Parathyroid adenoma (tissue), 2 donors: ENCODE measurements around the gene CACNA1S.

ENCODE experiments used
- H2AFZ ChIP-seq: fragments of 300-600 bp; sonication (generic); one replicate; pipeline ENCODE4 v1.7.0; 2017; ENCODE audit warnings: antibody characterized with exemption, mild to moderate bottlenecking
- H3K27ac ChIP-seq: fragments of 300-600 bp; sonication (generic); one replicate; pipeline ENCODE4 v1.7.0; 2017
- H3K27me3 ChIP-seq: fragments of 300-600 bp; sonication (generic); one replicate; pipeline ENCODE4 v1.7.0; 2017; ENCODE audit warnings: low read length; ENCODE audit not compliant: control insufficient read depth, insufficient read depth
- H3K36me3 ChIP-seq: fragments of 300-600 bp; sonication (generic); one replicate; pipeline ENCODE4 v1.7.0; 2017; ENCODE audit warnings: low read length; ENCODE audit not compliant: control insufficient read depth, insufficient read depth
- H3K4me1 ChIP-seq: fragments of 300-600 bp; sonication (generic); one replicate; pipeline ENCODE4 v1.7.0; 2017; ENCODE audit warnings: control low read depth
- H3K4me2 ChIP-seq: fragments of 300-600 bp; sonication (generic); one replicate; pipeline ENCODE4 v1.7.0; 2017; ENCODE audit warnings: low read length
- H3K4me3 ChIP-seq: fragments of 300-600 bp; sonication (generic); one replicate; pipeline ENCODE4 v1.7.0; 2017; ENCODE audit warnings: low read depth, low read length
- H3K79me2 ChIP-seq: fragments of 300-600 bp; sonication (generic); one replicate; pipeline ENCODE4 v1.7.0; 2017; ENCODE audit warnings: control low read depth
- H3K9ac ChIP-seq: fragments of 300-600 bp; sonication (generic); one replicate; pipeline ENCODE4 v1.7.0; 2017; ENCODE audit warnings: mild to moderate bottlenecking
- H3K9me3 ChIP-seq: fragments of 300-600 bp; sonication (generic); one replicate; pipeline ENCODE4 v1.7.0; 2017; ENCODE audit warnings: low read length; ENCODE audit not compliant: control insufficient read depth
- CTCF ChIP-seq: fragments of 300-600 bp; sonication (generic); IDR thresholded peaks from one replicate; pipeline ENCODE4 v1.7.0; 2017; ENCODE audit warnings: antibody characterized with exemption, mild to moderate bottlenecking
- donor health status: primary hyperparathyroidism.

Gene CACNA1S

GRCh38 chr1:201111672-201112071, 554 bp downstream of the CACNA1S start:
- H3K4me1 ChIP-seq, result no peaks in the 10 kb centered on the region
- H3K27ac ChIP-seq, result no peak overlapping the region
- no peak overlapping the region for H3K4me3 ChIP-seq
- no peak overlapping the region for H2AFZ ChIP-seq
- H3K4me2 ChIP-seq, result no peak overlapping the region
- H3K79me2 ChIP-seq, result no peaks in the 10 kb centered on the region
- H3K9me3 ChIP-seq, result no peaks in the 10 kb centered on the region
- no peak overlapping the region for H3K9ac ChIP-seq
- no peaks in the 10 kb centered on the region for H3K36me3 ChIP-seq
- TF ChIP-seq CTCF, result no peak
- H3K27me3 ChIP-seq, result no peaks in the 10 kb centered on the region

GRCh38 chr1:201111156-201111555, 1.1 kb downstream of the CACNA1S start:
- H2AFZ ChIP-seq, result no peak overlapping the region
- no peak for TF ChIP-seq CTCF
- no peaks in the 10 kb centered on the region for H3K79me2 ChIP-seq
- H3K9me3 ChIP-seq, result no peaks in the 10 kb centered on the region
- no peaks in the 10 kb centered on the region for H3K4me1 ChIP-seq
- no peak overlapping the region for H3K27ac ChIP-seq
- no peaks in the 10 kb centered on the region for H3K36me3 ChIP-seq
- H3K4me2 ChIP-seq, result no peak overlapping the region
- H3K27me3 ChIP-seq, result no peaks in the 10 kb centered on the region
- no peak overlapping the region for H3K4me3 ChIP-seq
- no peak overlapping the region for H3K9ac ChIP-seq

- no peaks in the 10 kb centered on the region for H3K27me3 ChIP-seq
- H2AFZ ChIP-seq, result no peak overlapping the region
- H3K9me3 ChIP-seq, result no peaks in the 10 kb centered on the region
- no peak for TF ChIP-seq CTCF
- no peaks in the 10 kb centered on the region for H3K36me3 ChIP-seq
- no peak overlapping the region for H3K4me2 ChIP-seq
- no peak overlapping the region for H3K9ac ChIP-seq
- H3K27ac ChIP-seq, result no peak overlapping the region
- no peaks in the 10 kb centered on the region for H3K79me2 ChIP-seq
- H3K4me1 ChIP-seq, result no peaks in the 10 kb centered on the region
- no peak overlapping the region for H3K4me3 ChIP-seq
Observed at GRCh38 chr1:201110616-201111015, 1.6 kb downstream of the CACNA1S start.

GRCh38 chr1:201110138-201110537, 2.1 kb downstream of the CACNA1S start:
- Histone ChIP-seq H3K9ac (no peak overlapping the region), H3K4me1 (no peaks in the 10 kb centered on the region), H3K36me3 (no peaks in the 10 kb centered on the region), H2AFZ (no peak overlapping the region), H3K9me3 (no peaks in the 10 kb centered on the region), H3K4me2 (no peak overlapping the region), H3K27ac (no peak overlapping the region), H3K4me3 (no peak overlapping the region), H3K79me2 (no peaks in the 10 kb centered on the region), H3K27me3 (no peaks in the 10 kb centered on the region)
- TF ChIP-seq CTCF, result no peak

- H3K27ac ChIP-seq, result no peak overlapping the region
- no peak for TF ChIP-seq CTCF
- no peaks in the 10 kb centered on the region for H3K36me3 ChIP-seq
- no peaks in the 10 kb centered on the region for H3K9me3 ChIP-seq
- H3K79me2 ChIP-seq, result no peaks in the 10 kb centered on the region
- H3K4me1 ChIP-seq, result no peaks in the 10 kb centered on the region
- H3K27me3 ChIP-seq, result no peaks in the 10 kb centered on the region
- H2AFZ ChIP-seq, result no peak overlapping the region
- H3K9ac ChIP-seq, result no peak overlapping the region
- no peak overlapping the region for H3K4me3 ChIP-seq
- H3K4me2 ChIP-seq, result no peak overlapping the region
Observed at GRCh38 chr1:201109651-201110050, 2.6 kb downstream of the CACNA1S start.
